Upper lobe of left lung (tissue), 6 donors: ENCODE measurements around the gene SNAPIN. TPM values are rescaled to one million over a fixed set of nuclear protein-coding genes. Genes with fewer than 3 reads are reported as not detected.

Experiments used
- ATAC-seq, 2 donors: fragments of 200-7000 bp; cut with Tn5 transposase; one replicate each; pipeline ENCODE4 v1.9.1; 2022; ENCODE audit warnings: mild to moderate bottlenecking in 2 of 2, moderate library complexity in 2 of 2; ENCODE audit not compliant: low FRiP score in 2 of 2
- DNase-seq, 2 donors: peaks; one replicate each; pipeline ENCODE4 v3.0.0-alpha.2; 2019 to 2020
- H3K27ac ChIP-seq, 4 donors: fragments of 200-600 bp; sonication (generic); one replicate each; pipeline ENCODE4 v1.5.1; 2016 to 2019
- H3K27me3 ChIP-seq, 4 donors: fragments of 200-600 bp; sonication (generic); one replicate each; pipeline ENCODE4 v1.5.1; 2017 to 2019
- H3K36me3 ChIP-seq, 4 donors: fragments of 200-600 bp; sonication (generic); one replicate each; pipeline ENCODE4 v1.5.1; 2016 to 2019
- H3K4me1 ChIP-seq, 4 donors: fragments of 200-600 bp; sonication (generic); one replicate each; pipeline ENCODE4 v1.5.1; 2018 to 2019
- H3K4me3 ChIP-seq, 4 donors: fragments of 200-600 bp; sonication (generic); one replicate each; pipeline ENCODE4 v1.5.1; 2017 to 2019; ENCODE audit warnings: mild to moderate bottlenecking in 2 of 4, moderate library complexity in 1 of 4
- H3K9me3 ChIP-seq, 4 donors: fragments of 200-600 bp; sonication (generic); one replicate each; pipeline ENCODE4 v1.5.1; 2018 to 2019
- CTCF ChIP-seq, 6 experiments: fragments of 450-650 bp in 4 of 6; fragments of 200-600 bp in 2 of 6; sonication (generic) in 2 of 6; IDR thresholded peaks; one replicate each; pipeline ENCODE4 v1.5.1; 2016 to 2019; ENCODE audit warnings: antibody characterized with exemption in 6 of 6
- EP300 ChIP-seq, 4 donors: sonication (generic); formaldehyde crosslinking; IDR thresholded peaks; one replicate each; pipeline ENCODE4 v1.5.1; 2017; ENCODE audit warnings: antibody characterized with exemption in 4 of 4, control low read depth in 2 of 4
- POLR2A ChIP-seq, 4 donors: fragments of 450-650 bp; IDR thresholded peaks; one replicate each; pipeline ENCODE4 v1.5.1; 2016 to 2017; ENCODE audit warnings: antibody characterized with exemption in 4 of 4, mild to moderate bottlenecking in 2 of 4
- POLR2AphosphoS5 ChIP-seq, 2 donors: sonication (generic); formaldehyde crosslinking; IDR thresholded peaks; one replicate each; pipeline ENCODE4 v1.5.1; 2017; ENCODE audit warnings: antibody characterized with exemption in 2 of 2
- WGBS, 2 donors: methylation state at CpG; one replicate each; pipeline ENCODE4 v1.1.5; 2017 to 2018; 5-methylcytosine and 5-hydroxymethylcytosine counted together
- total RNA-seq, 6 donors: library from RNA; depleted of rRNA in 4 of 6; stranded (reverse); fragments of >200 nt in 4 of 6; gene quantifications; one replicate each; pipeline versions ENCODE4 v1.1.0 to v1.2.1, GENCODE V29; 2016 to 2021
- donor health status: DM: no; HTN: no; CAD: no; lungs with moderate emphysema.
- donor health status: DM: no; HTN: yes; CAD: no; lungs with severe emphysema.

The SNAPIN gene
- total RNA-seq, 6 donors from 2014 or later: 13.5 to 44.4 (median 35.2) TPM

GRCh38 chr1:153677718-153678518 lies 19.4 kb downstream of the SNAPIN start:
- 1 to 2% methylated on average over 21 to 29 of the region's 29 CpGs for WGBS, 2 donors
- Histone ChIP-seq H3K4me1 (peaks cover 20 to 38% (median 33%) of the 10 kb centered on the region in 4 donors), H3K27ac (peak overlapping the region; percentile 69 to 88 (median 82)), H3K4me3 (peak overlapping the region; percentile 59 to 73 (median 66)), H3K9me3 (no peaks in the 10 kb centered on the region), H3K27me3 (peaks cover 0 to 15% (median 6%) of the 10 kb centered on the region in 4 donors), H3K36me3 (peaks cover 0 to 12% (median 3%) of the 10 kb centered on the region in 4 donors)
- TF ChIP-seq POLR2A (IDR thresholded peaks at IDR 0.05): no peak
- TF ChIP-seq CTCF (IDR thresholded peaks at IDR 0.05): peak; percentile 78 to 95 (median 86)
- DNase-seq (peak in 1 of 2 donors; percentile 63), ATAC-seq (peak; percentile 71 to 80)

GRCh38 chr1:153678519-153679336 lies 20.2 kb downstream of the SNAPIN start, which contains the start of gene NPR1:
NPR1 (plus strand) TSS chr1:153678688; CDS start chr1:153679109, 421 bp downstream.
- Histone ChIP-seq H3K36me3 (peaks cover 0 to 20% (median 7%) of the 10 kb centered on the region in 4 donors), H3K27me3 (peaks cover 0 to 15% (median 6%) of the 10 kb centered on the region in 4 donors), H3K4me3 (peak within 1 kb of the TSS; percentile 59 to 73 (median 66)), H3K9me3 (no peaks in the 10 kb centered on the region), H3K4me1 (peaks cover 20 to 38% (median 33%) of the 10 kb centered on the region in 4 donors), H3K27ac (peak within 1 kb of the TSS; percentile 69 to 88 (median 82))
- peak in 2 of 4 donors; percentile 19 to 43 for TF ChIP-seq POLR2A (IDR thresholded peaks at IDR 0.05)
- no peak for TF ChIP-seq POLR2AphosphoS5 (IDR thresholded peaks at IDR 0.05)
- TF ChIP-seq CTCF (IDR thresholded peaks at IDR 0.05): peak in 1 of 6 experiments; percentile 2
- 0 to 1% methylated on average over 34 to 55 of the region's 78 CpGs for WGBS, 2 donors
- DNase-seq: peak; percentile 40 to 88
- peak; percentile 67 to 87 for ATAC-seq

GRCh38 chr1:153679337-153680119 lies 21.0 kb downstream of the SNAPIN start:
- no peaks in the 10 kb centered on the region for H3K9me3 ChIP-seq
- TF ChIP-seq CTCF (IDR thresholded peaks at IDR 0.05) (peak in 5 of 6 experiments; percentile 24 to 64 (median 55)), POLR2AphosphoS5 (IDR thresholded peaks at IDR 0.05) (no peak), EP300 (IDR thresholded peaks at IDR 0.05) (no peak)
- peaks cover 0 to 15% (median 6%) of the 10 kb centered on the region in 4 donors for H3K27me3 ChIP-seq
- peaks cover 0 to 21% (median 7%) of the 10 kb centered on the region in 4 donors for H3K36me3 ChIP-seq
- peaks cover 20 to 38% (median 33%) of the 10 kb centered on the region in 4 donors for H3K4me1 ChIP-seq
- H3K4me3 ChIP-seq: peak overlapping the region; percentile 59 to 73 (median 66)
- H3K27ac ChIP-seq: peak overlapping the region; percentile 69 to 88 (median 82)
- DNase-seq (peak in 1 of 2 donors; percentile 89), ATAC-seq (peak; percentile 8 to 70)
- 3 to 6% methylated on average over 17 to 48 of the region's 73 CpGs for WGBS, 2 donors

GRCh38 chr1:153680120-153680403 lies 21.6 kb downstream of the SNAPIN start:
- peaks cover 0 to 15% (median 6%) of the 10 kb centered on the region in 4 donors for H3K27me3 ChIP-seq
- no peaks in the 10 kb centered on the region for H3K9me3 ChIP-seq
- TF ChIP-seq POLR2A (IDR thresholded peaks at IDR 0.05) (no peak), POLR2AphosphoS5 (IDR thresholded peaks at IDR 0.05) (no peak), EP300 (IDR thresholded peaks at IDR 0.05) (no peak), CTCF (IDR thresholded peaks at IDR 0.05) (no peak)
- peak overlapping the region; percentile 69 to 88 (median 82) for H3K27ac ChIP-seq
- H3K4me3 ChIP-seq: peak overlapping the region; percentile 59 to 73 (median 66)
- WGBS, 2 donors: 19 to 32% methylated on average over 7 to 10 of the region's 10 CpGs
- ATAC-seq (peak in 1 of 2 donors; percentile 1), DNase-seq (no peak)
- H3K36me3 ChIP-seq: peaks cover 0 to 26% (median 9%) of the 10 kb centered on the region in 4 donors
- peaks cover 20 to 38% (median 33%) of the 10 kb centered on the region in 4 donors for H3K4me1 ChIP-seq
